Kidney tubule cell (primary cell): Measurements from ENCODE around the gene TMEM117.
"Not testable (repeated sequence)": the region's sequence is repeated elsewhere in the genome, so short reads cannot be mapped to it uniquely, and the experiment has no call there.

ENCODE experiments used
- DNase-seq: peaks from one replicate; pipeline ENCODE4 v3.0.0-alpha.2; 2018; ENCODE audit warnings: low spot score

The TMEM117 gene

DNA sequence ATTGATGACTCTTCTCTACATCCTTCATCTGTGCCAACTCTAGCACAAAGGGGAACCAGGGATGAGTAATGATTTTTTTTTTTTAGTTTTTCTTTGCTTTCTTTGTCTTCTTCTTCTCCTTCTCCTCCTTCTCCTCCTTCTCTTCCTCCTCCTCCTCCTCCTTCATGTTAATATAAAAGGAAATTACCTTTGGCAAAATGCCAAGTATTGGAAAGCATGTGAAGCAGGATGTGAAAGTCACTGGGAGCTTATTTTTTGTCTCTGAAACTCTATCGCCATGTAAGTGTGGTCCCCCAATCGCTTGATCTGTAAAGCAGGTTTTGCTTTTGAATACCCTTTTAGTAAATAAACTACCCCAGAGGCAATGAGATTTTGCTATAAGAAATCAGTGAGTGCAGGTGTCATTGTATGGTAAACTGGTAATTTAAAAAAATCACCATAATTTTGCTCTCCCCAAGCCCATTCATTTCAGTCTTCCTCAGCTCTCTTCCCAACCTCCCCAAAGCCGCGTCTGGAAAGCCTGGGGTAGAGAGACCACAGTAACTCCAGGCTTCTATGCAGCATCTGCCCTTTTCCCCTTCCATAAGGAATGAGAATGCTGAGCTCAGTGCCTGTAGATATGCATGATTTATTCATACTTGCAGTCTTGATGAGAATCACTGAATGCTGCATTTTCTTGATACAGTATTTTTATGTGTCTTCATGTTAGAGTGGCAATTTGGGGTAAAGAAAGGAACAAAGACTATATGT lies 388.7 kb downstream of the TMEM117 start:
- DNase-seq = no peak

DNA sequence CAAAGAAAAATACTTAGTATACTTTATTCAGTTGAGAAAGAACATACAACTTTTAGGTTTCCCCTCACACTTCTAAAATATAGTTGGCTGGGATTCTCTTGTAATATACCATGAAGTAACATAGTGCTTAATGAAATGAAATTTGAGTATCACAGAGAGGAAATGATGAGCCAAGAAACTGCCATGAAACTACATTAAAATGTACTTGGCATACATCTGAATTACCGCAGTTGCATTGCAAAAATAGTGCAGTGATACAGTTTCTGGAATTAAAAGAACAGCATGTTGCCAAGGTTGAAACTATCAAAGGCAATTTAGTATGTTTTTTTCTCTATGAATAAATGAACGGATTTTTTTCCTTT lies 389.2 kb downstream of the TMEM117 start:
- no peak for DNase-seq

DNA sequence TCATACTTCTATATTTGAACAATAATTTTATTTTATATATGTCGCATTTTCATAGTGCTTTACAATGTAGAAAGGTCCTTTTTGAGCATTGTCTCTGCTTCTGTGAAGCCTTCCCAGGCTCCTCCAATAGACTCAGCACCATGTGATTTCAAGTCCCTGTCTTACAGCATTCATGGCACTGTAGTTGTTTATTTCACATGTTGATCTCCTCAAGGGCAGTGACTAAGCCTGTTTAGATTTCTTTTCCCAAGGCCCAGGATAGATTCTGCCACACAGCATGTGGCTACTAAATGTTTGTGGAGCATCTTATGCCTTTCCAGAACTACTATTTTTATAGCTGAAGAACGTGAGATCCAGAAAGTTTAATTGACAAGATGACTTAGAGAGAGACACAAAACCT lies 391.7 kb downstream of the TMEM117 start:
- no peak for DNase-seq

DNA sequence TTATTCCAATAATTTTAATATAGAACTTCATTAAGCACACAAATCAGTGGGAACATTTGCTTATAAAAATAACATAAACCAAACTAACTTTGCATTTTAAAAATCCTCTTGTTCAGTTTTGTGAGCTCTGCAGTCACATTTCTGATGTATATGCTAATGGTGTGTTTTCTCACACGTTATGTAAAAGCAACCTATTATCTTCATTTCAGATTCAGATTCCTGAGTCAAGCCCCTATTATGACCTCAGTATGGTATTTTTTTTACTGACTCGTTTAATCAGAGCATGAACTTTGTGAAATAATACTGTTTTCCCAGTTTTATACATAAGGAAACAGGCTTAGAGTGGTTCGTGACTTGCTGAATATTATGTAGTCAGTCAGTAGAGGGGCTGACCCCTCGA lies 394.0 kb downstream of the TMEM117 start:
- no peak for DNase-seq

- no peak for DNase-seq
These were observed 399.8 kb downstream of the TMEM117 start for GRCh38 chr12:44235674-44236073.

- DNase-seq = no peak
These were observed 404.3 kb downstream of the TMEM117 start for GRCh38 chr12:44240186-44240585.

GRCh38 chr12:44245932-44246331 lies 410.1 kb downstream of the TMEM117 start:
- DNase-seq = no peak

GRCh38 chr12:44246482-44247105 lies 410.7 kb downstream of the TMEM117 start:
- no peak for DNase-seq

GRCh38 chr12:44247588-44247987 lies 411.7 kb downstream of the TMEM117 start:
- DNase-seq = no peak

DNA sequence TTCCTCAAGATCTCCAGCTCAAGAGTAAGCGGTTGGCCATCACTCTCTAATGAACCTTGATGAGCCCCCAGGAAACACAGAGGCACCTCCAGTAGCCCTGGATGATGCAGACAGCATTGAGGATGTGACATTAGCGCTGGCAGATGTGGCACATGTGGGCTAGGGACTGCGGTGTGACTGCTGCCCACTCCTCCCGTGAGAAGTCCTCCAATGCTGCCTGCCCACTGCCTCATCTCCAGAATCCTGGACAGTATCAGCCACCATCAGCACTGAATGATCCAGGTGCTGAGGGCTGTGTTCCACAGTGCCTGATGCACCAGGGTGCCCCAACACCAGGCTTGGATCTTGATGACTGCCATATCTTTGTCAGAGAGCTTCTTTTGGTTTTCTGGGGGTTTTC lies 412.6 kb downstream of the TMEM117 start:
- no peak for DNase-seq

GRCh38 chr12:44250440-44250839 lies 414.6 kb downstream of the TMEM117 start:
- DNase-seq = not testable (repeated sequence)

- DNase-seq = no peak
These were observed 417.5 kb downstream of the TMEM117 start for GRCh38 chr12:44253338-44253856.

- DNase-seq = no peak
These were observed 422.4 kb downstream of the TMEM117 start for GRCh38 chr12:44258246-44258645.

- no peak for DNase-seq
These were observed 424.0 kb downstream of the TMEM117 start for GRCh38 chr12:44259890-44260289.

GRCh38 chr12:44260581-44260980 lies 424.7 kb downstream of the TMEM117 start:
- DNase-seq = no peak

GRCh38 chr12:44285321-44285960 lies 449.6 kb downstream of the TMEM117 start:
- peak; percentile 26 for DNase-seq

- DNase-seq = peak; percentile 37
These were observed 450.5 kb downstream of the TMEM117 start for GRCh38 chr12:44286336-44286735.

- no peak for DNase-seq
These were observed 451.1 kb downstream of the TMEM117 start for GRCh38 chr12:44286821-44287505.

DNA sequence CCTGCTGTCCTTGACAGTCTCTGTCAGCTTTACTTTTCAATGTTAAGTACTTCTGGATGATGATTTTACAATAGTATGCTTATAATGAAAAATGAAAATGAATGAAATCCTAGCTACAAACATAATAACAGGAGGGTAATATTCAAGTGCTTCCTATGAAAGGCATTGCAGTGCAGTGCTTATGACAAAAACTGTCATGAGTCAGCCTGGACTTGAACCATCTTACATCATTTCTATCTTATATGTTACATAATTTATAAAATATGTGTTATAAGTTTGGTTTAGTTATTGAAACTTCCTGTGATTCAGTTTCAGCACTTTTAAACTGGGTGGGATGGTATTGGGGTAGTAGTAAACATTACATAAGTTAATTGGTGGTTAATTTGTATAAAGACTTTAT lies 451.7 kb downstream of the TMEM117 start:
- DNase-seq = no peak

- DNase-seq = no peak
These were observed 458.8 kb downstream of the TMEM117 start for GRCh38 chr12:44294649-44295048.

GRCh38 chr12:44295958-44296623 lies 460.2 kb downstream of the TMEM117 start:
- DNase-seq = no peak

DNA sequence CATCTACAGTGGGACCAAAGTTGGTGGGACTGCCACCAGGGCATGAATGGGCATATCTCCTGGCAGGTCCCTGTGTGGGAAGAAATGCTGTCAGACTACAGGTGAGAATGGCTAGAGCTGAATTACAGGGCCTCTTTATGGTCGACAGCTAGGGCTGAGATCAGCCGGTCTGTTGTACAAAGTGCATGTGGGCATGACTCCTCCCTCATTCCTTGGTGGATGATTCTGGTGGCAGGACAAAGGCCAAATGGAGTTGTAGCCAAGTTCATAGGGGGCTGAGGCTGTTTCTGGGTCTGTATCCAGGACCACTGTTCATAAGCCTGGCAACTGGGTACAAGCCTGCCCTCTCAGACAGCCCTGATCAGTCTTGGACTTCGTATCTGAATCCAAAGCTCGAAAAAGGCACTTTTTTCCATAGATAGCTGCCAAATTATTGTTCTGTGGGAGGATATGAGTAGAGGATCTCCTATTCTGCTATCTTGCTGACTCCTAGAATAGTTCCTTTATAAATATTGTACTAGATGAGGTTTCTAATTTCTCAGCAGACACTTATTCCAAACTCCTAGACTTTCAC lies 460.8 kb downstream of the TMEM117 start:
- DNase-seq = no peak
